Activated T-cell treated with anti-CD3 and anti-CD28 coated beads, Interleukin-2, amount 50 U/mL, for 1 hour (primary cell): ENCODE data around the gene PPA1.
"Not testable (repeated sequence)": the region's sequence is repeated elsewhere in the genome, so short reads cannot be mapped to it uniquely, and the experiment has no call there.

Experiments
- DNase-seq: peaks from one replicate; pipeline ENCODE4 v3.0.0-alpha.2; 2020

PPA1 gene

GRCh38 chr10:70254778-70255328, 21.6 kb upstream of the PPA1 start:
- DNase-seq = no peak

DNA sequence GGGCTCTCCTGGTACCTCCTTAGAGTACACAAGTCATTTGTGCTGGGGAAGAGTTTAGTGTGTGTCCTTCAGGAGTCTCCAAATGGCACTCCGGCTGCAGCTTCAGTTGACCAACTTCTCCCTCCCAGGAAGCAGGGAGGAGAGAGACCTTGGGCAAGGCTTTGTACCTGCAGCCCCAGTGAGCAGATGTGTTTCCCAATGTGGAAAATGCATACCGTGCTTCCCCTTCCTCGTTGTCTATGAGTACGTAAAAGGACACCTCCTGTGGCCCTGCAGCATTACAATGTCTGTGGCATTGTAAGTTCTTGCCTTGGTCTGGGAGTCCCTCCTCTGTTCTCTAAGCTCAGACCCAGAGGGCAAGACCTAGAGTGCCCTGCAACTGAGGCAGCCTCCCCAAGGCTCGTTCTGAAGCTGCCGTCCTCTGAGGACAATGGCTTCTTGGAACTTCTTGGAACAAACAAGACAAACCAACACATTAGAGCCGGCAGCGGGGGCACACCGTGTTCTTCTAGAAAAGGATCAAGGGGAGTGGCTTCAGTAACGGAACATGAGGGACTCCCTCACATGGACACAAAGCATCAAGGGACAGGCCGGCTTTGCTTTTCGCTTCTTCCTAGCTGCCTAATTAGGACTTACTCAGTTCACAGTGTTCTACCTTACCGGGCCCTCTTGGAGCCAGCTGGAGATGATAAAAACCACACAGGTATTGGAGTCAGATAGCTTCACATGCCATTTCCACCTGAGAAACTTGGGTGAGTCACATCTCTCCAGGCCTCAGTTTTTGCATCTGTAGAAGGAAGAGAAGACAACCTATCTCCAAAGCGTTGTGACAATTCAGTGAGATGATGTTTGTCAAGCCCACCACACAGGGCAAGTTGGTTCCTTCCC, 20.9 kb upstream of the PPA1 start:
- DNase-seq = no peak

DNA sequence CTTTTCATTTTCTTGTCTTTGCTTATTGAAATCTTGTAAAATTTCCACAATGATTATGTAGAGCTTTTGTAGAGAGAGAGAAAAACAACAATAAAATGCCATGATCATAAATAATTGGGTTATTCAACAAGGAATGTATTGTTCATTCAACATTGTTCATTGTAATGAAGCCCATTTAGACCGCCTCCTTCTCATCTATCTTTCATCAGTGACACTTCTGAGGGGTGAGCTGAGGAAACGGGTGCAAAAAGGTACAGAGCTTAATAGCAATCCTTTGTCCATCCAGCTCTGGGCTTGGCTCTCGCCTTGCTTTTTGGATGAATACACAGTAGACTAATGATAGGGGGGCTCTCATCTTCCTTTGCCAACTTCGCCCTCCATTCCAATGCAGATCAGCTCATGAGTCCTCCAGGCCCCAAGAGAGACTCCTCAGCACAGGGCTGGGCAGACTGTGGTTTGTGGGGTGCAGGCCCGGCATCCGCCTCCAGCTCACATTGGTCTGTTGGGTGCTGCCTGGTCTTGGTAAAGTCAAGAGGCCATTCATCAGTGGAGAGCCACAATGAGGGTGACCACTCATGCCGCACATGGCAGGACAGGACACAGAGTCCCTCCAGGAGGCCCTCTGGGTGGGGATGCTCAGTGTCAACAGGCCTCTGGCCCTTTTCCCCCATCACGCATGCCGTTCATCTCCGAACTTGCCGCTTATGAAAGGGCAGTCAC, 17.9 kb upstream of the PPA1 start:
- DNase-seq = no peak

DNA sequence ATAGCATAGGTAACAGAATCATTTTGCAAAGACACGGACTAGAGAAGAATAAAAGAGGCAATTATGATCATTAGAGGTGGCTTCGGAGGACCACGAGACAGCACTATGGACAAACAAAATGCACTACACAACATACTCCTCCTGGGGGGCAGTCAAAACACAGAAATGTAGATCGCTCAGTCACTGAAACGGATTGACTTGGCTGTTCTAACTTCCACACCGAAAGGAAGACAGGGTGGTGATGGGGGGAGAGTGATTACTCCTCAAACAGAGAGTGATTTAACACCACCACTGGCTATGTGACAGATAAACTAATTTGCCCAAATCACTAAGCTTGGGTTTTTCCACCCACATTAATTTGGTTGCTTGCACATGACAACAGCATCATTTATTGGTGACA, 14.1 kb upstream of the PPA1 start:
- DNase-seq = no peak

GRCh38 chr10:70241081-70241480, 7.9 kb upstream of the PPA1 start:
- no peak for DNase-seq

DNA sequence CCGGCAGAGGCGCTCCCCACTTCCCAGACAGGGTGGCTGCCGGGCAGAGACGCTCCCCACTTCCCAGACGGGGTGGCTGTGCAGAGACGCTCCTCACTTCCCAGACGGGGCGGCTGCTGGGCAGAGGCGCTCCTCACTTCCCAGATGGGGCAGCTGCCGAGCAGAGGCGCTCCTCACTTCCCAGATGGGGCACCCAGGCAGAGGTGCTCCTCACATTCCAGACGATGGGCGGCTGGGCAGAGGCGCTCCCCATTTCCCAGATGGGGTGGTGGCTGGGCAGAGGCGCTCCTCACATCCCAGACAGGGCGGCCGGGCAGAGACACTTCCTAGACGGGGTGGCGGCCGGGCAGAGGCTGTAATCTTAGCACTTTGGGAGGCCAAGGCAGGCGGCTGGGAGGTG, 6.8 kb upstream of the PPA1 start:
- not testable (repeated sequence) for DNase-seq

DNA sequence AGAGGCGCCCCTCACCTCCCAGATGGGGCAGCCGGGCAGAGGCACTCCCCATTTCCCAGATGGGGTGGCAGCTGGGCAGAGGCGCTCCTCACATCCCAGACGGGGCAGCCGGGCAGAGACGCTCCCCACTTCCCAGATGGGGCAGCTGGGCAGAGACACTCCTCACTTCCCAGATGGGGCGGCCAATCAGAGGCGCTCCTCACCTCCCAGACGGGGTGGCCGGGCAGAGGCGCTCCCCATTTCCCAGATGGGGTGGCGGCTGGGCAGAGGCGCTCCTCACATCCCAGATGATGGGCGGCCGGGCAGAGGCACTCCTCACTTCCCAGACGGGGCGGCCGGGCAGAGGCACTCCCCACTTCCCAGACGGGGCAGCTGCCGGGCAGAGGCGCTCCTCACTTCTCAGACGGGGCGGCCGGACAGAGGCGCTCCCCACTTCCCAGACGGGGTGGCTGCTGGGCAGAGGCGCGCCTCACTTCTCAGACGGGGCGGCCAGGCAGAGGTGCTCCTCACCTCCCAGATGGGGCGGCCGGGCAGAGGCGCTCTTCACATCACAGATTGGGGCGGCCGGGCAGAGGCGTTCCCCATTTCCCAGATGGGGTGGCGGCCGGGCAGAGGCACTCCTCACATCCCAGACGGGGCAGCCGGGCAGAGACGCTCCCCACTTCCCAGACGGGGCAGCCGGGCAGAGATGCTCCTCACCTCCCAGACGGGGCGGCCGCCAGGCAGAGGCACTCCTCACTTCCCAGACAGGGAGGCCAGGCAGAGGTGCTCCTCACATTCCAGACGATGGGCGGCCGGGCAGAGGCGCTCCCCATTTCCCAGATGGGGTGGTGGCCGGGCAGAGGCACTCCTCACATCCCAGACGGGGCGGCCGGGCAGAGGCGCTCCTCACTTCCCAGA, 6.1 kb upstream of the PPA1 start:
- not testable (repeated sequence) for DNase-seq

DNA sequence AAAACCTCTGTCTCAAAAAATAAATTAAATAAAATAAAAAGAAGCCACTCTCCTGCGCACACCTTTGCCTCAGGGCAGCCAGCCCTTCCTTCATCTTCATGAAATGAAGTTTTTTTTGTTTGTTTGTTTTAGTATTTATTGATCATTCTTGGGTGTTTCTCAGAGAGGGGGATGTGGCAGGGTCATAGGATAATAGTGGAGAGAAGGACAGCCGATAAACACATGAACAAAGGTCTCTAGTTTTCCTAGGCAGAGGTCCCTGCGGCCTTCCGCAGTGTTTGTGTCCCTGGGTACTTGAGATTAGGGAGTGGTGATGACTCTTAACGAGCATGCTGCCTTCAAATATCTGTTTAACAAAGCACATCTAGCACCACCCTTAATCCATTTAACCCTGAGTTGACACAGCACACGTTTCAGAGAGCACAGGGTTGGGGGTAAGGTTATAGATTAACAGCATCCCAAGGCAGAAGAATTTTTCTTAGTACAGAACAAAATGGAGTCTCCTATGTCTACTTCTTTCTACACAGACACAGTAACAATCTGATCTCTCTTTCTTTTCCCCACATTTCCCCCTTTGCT, 4.8 kb upstream of the PPA1 start:
- DNase-seq = not testable (repeated sequence)

DNA sequence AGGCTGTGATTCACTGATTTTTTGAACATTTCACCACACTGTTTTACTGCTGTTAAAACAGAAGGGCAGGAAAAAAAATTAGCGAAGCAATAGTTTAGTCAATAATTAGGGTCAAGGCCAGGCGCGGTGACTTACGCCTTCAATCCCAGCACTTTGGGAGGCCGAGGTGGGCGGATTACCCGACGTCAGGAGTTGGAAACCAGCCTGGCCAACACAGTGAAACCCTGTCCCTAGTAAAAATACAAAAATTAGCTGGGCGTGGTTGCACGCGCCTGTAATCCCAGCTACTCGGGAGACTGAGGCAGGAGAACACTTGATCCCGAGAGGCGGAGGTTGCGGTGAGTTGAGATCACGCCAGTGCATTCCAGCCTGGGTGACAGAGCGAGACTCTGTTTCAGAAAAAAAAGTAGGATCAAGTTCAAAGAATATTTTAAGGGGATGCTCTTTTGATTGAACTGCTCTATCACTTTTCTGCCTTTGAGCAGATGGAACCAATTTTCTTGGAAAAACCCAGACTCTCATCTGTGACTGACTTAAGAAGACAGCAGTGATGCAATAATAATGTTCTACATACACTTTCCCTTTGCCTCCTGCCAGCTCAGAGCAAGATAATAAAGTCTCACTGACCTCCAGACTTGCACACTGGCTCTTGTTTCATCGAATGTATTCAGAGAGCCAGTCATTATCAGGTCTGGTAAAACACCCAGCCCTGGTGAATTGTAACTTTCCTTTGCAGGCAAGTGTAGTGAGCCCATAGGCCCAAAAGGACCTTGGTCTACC, 1.6 kb upstream of the PPA1 start:
- DNase-seq = no peak

DNA sequence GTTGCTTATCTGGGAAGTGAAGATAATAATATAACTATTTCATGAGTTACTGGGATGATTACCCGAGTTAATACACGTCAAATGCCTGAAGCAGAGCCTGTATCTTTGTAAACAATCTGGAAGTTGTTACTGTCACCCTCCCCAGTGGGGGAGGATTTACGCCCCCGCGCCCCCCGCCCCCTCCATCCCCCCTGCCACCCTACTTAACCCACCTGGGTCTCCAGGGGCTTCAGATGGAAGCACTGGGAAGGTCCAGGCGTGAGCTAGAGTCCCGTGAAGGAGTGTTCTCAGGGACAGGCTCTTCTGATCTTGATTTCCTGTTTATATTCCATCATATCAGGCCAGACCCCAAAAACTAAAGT, 691 bp upstream of the PPA1 start:
- DNase-seq = no peak

DNA sequence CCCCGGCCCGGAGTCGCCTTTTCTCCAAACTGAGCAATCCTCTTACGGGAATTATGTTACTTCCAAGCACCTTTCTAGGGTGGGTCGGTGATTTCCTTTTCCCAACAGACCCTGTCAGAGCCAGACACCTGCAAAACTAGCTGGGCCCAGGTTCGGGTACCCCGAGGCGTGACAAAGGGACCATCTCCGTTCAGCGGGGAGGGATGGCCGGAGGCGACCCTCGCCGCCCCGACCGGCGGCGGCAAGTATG, 445 bp downstream of the PPA1 start:
- DNase-seq = no peak

DNA sequence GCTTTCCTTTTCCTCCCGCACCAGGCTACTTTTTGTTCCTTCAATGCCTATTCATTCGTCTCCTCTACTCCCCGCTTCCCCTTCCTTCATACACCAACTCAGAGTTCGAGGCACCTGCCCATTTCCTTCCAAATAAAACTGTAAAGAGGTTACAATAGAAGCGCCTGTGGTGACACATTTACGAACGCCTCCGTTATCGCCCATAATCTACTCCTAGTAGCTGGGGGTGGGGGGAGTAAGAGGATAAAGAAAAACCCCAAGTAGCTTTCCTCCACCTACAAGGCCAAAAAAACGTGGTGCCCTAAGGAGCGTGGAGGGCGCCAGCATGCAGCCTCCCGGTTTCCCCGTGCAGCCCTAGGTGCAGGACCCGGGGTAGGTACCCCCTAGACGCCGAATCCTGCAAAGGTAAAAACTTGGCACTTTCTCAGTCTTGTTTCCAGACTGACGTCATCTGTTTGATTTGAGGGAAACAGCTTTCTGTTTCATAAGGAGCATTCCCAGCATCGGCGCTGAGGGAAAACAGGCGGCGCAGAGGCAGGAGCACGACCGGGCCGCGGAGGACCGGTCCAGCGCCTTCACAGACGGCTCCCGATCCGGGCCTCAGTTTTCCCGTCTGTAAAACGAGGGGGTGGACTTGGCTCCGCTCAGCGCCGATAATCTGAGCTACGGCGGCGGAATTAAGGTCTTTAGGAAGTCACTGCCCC, 922 bp downstream of the PPA1 start:
- DNase-seq = peak; percentile 39

DNA sequence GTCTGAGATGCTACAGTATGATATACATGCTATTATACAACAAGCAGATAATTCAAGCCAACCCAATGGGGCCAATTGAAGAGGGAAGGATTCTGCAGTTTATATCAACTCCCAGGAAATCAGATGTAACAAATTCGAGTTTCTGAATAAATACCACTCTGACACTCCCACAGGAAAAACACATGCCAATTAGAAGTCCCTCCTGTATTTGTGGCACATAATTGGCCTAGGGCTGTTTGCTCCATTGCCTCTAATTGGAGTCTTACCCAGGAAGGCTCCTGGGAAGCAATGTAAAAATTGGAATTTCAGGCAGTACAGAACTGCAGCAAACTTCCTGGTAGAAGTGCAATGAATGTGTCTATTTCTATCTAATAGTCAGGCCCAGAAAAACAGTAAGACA, 4.7 kb downstream of the PPA1 start:
- DNase-seq = no peak

DNA sequence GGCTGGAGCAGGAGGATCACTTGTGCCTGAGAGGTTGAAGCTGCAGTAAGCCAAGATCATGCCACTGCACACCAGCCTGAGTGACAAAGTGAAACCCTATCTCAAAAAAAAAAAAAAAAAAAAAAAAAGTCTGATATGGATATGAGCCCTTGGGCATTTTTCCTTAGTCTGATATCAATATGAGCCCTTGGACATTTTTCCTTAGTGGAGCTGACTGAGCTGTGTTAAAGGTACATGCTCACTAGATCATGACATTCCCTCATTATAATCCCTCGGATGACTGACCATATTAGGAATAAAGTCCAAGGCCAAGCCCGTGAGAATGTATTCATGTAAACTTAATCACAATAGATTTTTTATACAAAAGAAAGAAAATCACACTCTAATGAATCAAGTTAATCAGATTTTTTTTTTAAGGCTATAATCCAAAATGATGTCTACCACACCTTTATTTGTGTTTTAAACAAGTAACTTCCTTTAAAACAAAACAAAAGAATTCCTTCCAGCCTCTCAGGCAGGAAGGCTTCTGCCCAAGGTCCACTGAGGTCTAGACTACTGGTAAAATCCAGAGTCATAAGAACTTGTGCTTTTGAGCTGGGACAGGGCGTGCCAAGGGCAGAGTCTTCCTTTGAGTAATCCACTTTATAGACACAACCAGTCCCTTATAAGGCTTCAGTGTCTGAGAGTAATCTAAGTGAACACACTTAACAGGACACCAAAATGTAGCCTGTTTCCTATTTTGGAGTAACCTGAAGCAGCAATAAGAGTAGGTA, 5.5 kb downstream of the PPA1 start:
- DNase-seq = no peak

GRCh38 chr10:70223728-70224127, 9.5 kb downstream of the PPA1 start:
- DNase-seq = no peak

GRCh38 chr10:70222811-70223447, 10.3 kb downstream of the PPA1 start:
- not testable (repeated sequence) for DNase-seq

DNA sequence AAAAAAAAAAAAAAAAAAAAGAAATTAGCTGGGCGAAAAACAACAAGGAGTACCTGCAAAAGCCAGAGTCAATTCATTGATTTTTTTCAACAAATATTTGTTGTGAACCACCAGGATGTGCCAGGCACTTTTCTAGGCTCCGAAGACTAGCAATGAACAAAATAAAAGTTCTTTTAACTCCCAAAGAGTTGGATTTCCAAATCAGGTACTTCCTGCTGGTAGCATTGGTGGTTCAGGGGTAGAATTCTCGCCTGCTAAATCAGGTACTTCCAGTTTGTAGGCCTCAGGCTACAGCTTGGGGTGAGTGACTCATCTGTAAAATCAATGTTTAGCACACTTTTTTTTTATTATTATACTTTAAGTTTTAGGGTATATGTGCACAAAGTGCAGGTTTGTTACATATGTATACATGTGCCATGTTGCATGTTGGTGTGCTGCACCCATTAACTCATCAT, 10.9 kb downstream of the PPA1 start:
- DNase-seq = no peak

DNA sequence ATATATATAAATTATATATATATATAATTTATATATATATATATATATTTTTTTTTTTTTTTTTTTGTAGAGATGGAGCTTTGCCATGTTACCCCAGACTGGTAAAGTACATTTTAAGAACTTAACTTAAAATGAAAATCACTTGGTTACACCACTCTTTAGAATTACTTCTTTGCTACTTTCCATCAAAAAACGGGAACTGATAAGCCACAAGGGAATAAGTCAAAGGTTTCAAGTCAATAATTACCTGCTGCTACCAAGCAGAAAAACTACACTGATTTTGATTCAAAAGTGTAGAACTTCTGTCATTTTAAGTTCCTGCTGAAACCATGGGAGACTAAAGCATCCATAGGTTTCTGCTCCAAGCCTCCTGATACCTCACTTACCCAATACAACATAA, 12.2 kb downstream of the PPA1 start:
- no peak for DNase-seq

- no peak for DNase-seq
Measured at GRCh38 chr10:70212879-70213278, 20.4 kb downstream of the PPA1 start.

GRCh38 chr10:70212277-70212676, 21.0 kb downstream of the PPA1 start:
- DNase-seq = no peak
